GM12801 (cell line): ENCODE data around the gene RIMBP2.

ENCODE experiments used
- TF ChIP-seq, protein P1 (sequence below): IDR thresholded peaks from one replicate; pipeline ENCODE4 v1.5.1; 2011; ENCODE audit warnings: control low read depth; ENCODE audit not compliant: insufficient read length; ENCODE audit errors: extremely low read depth

The RIMBP2 gene

GRCh38 chr12:130372936-130373335 is 343.2 kb downstream of the RIMBP2 start:
- TF ChIP-seq, protein P1, sequence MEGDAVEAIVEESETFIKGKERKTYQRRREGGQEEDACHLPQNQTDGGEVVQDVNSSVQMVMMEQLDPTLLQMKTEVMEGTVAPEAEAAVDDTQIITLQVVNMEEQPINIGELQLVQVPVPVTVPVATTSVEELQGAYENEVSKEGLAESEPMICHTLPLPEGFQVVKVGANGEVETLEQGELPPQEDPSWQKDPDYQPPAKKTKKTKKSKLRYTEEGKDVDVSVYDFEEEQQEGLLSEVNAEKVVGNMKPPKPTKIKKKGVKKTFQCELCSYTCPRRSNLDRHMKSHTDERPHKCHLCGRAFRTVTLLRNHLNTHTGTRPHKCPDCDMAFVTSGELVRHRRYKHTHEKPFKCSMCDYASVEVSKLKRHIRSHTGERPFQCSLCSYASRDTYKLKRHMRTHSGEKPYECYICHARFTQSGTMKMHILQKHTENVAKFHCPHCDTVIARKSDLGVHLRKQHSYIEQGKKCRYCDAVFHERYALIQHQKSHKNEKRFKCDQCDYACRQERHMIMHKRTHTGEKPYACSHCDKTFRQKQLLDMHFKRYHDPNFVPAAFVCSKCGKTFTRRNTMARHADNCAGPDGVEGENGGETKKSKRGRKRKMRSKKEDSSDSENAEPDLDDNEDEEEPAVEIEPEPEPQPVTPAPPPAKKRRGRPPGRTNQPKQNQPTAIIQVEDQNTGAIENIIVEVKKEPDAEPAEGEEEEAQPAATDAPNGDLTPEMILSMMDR = no peak

DNA sequence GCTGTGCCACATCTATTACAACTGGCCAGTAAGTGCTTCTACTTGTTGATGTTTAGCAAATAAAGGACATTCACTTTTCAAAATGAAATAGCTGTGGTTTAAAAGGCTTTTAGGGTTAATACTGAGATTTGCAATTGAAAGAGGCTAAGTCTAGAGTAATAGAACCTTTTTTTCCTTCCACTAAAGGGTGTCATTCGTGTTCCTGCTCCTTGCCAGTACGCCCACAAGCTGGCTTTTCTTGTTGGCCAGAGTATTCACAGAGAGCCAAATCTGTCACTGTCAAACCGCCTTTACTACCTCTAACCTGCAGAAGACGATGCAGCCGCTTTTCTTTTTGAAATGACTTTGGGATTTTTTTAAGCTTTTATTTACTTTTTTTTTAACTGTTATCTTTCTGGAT is 344.8 kb downstream of the RIMBP2 start:
- TF ChIP-seq, protein P1 = no peak

GRCh38 chr12:130369816-130370215 is 346.3 kb downstream of the RIMBP2 start:
- TF ChIP-seq, protein P1 = no peak

- TF ChIP-seq, protein P1 = no peak
Observed at GRCh38 chr12:130367523-130367922, 348.6 kb downstream of the RIMBP2 start.

- TF ChIP-seq, protein P1 = no peak
Observed at GRCh38 chr12:130367003-130367402, 349.1 kb downstream of the RIMBP2 start.

DNA sequence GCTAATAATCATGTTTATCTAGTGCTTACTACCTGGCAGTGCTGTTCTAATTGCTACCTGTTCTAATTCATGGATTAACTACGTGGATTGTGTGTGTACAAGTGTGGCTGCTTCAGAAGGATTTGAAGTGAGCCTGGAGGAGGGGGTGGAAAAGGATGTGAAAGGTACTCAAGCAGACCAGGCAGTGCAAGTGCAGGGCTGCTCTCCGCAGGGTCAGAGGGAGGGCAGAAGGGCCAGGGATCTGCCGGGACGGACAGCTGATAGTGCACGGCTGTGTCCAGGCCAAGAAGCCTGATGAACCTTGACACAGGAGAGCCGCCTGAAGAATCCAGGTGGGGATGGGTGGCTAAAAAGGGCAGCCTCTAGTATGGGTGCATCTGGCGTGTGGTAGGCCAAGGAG is 349.9 kb downstream of the RIMBP2 start:
- TF ChIP-seq, protein P1 = no peak

- TF ChIP-seq, protein P1 = no peak
Observed at GRCh38 chr12:130364578-130364977, 351.5 kb downstream of the RIMBP2 start.

- TF ChIP-seq, protein P1 = no peak
Observed at GRCh38 chr12:130362060-130362459, 354.0 kb downstream of the RIMBP2 start.
